Activated naive CD4-positive, alpha-beta T cell treated with anti-CD3 and anti-CD28 coated beads, Interleukin-2, amount 50 U/mL, for 24 hours (primary cell): ENCODE data around the gene STRA6.

Experiments
- H3K27ac Mint-ChIP-seq: one replicate; pipeline ENCODE4 v1.8.0; 2021; ENCODE audit warnings: mild to moderate bottlenecking, mixed read lengths
- H3K27me3 Mint-ChIP-seq: one replicate; pipeline ENCODE4 v1.8.0; 2021; ENCODE audit warnings: mixed read lengths
- H3K36me3 Mint-ChIP-seq: one replicate; pipeline ENCODE4 v1.8.0; 2021; ENCODE audit warnings: mixed read lengths
- H3K4me1 Mint-ChIP-seq: one replicate; pipeline ENCODE4 v1.8.0; 2021; ENCODE audit warnings: mixed read lengths
- H3K4me3 Mint-ChIP-seq: one replicate; pipeline ENCODE4 v1.8.0; 2021; ENCODE audit warnings: mild to moderate bottlenecking, mixed read lengths
- H3K9me3 Mint-ChIP-seq: one replicate; pipeline ENCODE4 v1.8.0; 2021; ENCODE audit warnings: mixed read lengths

Gene STRA6

DNA sequence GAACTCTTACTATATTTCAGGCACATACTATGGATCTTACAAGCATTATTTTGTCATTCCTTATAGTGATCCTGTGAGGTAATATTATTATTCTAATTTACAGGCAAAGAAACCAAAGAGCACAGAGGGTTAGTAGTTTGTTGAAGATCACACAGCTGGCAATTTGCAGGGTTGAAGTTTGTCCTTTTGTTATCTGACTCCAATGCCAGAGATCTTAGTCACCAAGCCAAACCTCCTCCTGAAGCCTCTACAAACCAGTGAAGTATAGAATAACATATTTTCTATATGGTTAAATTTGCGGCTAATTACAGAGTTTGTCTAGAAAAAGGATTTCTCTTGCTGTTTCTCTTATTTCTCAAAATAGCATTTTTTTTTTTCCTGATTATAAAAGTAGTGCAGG is 61.0 kb downstream of the STRA6 start:
- peaks cover 38% of the 10 kb centered on the region for H3K27me3 Mint-ChIP-seq
- peaks cover 8% of the 10 kb centered on the region for H3K4me1 Mint-ChIP-seq
- no peaks in the 10 kb centered on the region for H3K36me3 Mint-ChIP-seq
- H3K27ac Mint-ChIP-seq, result no peak overlapping the region
- H3K4me3 Mint-ChIP-seq, result no peak overlapping the region
- H3K9me3 Mint-ChIP-seq, result no peaks in the 10 kb centered on the region

DNA sequence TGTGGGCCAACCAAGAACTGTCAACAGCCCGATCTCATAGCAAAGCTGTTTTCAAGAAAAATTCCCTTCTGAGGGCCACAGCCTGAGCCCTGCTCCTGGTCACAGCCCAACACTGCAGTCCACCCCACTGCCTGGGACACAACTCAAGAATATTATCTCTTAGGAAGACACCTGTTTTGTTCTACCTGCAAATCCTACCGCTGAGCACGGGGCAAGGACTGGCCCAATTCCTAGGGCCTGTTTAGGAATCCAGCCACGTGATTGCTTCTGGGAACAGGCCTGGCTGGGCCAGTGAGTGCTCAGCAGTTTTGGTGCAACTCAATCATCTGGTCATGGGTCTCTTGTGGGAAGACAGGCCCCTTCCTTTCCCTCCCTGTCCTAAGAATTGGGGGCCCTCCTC is 63.9 kb downstream of the STRA6 start:
- Mint-ChIP-seq H3K4me3 (no peak overlapping the region), H3K27me3 (peaks cover 43% of the 10 kb centered on the region), H3K9me3 (no peaks in the 10 kb centered on the region), H3K27ac (no peak overlapping the region), H3K36me3 (no peaks in the 10 kb centered on the region), H3K4me1 (peaks cover 22% of the 10 kb centered on the region)

- H3K4me3 Mint-ChIP-seq, result peak overlapping the region; percentile 73
- H3K27me3 Mint-ChIP-seq, result peaks cover 47% of the 10 kb centered on the region
- no peaks in the 10 kb centered on the region for H3K36me3 Mint-ChIP-seq
- peaks cover 22% of the 10 kb centered on the region for H3K4me1 Mint-ChIP-seq
- H3K9me3 Mint-ChIP-seq, result no peaks in the 10 kb centered on the region
- no peak overlapping the region for H3K27ac Mint-ChIP-seq
Observed at GRCh38 chr15:74137537-74137894, 65.1 kb downstream of the STRA6 start.

DNA sequence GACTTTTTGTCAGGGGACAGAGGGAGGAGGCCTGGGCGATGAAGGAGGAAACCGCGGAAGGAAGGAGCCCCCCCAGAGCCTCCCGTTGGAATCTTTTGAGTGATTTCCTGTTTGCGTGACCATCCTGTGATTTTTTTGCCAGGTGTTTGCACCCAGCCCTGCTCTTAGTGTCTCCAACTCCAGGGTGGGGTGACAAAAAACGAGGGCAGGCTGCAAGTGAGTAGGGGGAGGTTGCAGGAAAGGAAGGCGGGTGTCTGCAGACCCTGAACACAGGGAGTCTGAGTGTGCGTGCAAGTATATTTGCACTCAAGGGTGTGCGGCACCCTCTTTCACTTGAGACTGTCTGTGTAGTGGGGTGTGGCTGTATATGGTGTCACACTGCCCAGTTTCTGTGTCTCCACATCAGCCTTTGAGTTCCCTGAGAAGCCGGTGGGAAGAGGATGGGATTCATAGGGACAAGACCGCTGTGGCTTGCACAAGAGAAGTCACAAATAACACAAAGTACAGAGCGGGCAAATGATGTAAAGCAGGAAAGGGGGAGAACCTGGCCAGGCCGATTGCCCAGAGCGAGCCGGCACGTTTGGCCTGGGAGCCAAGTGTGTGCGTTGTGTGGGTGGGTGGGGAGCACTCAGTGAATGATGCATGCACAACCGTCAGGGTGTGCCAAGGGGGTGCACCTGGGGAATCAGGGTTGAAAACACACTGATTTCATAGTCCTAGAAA is 65.6 kb downstream of the STRA6 start:
- Mint-ChIP-seq H3K4me3 (peak overlapping the region; percentile 73), H3K27me3 (peaks cover 50% of the 10 kb centered on the region), H3K4me1 (peaks cover 27% of the 10 kb centered on the region), H3K27ac (no peak overlapping the region), H3K36me3 (no peaks in the 10 kb centered on the region), H3K9me3 (no peaks in the 10 kb centered on the region)

DNA sequence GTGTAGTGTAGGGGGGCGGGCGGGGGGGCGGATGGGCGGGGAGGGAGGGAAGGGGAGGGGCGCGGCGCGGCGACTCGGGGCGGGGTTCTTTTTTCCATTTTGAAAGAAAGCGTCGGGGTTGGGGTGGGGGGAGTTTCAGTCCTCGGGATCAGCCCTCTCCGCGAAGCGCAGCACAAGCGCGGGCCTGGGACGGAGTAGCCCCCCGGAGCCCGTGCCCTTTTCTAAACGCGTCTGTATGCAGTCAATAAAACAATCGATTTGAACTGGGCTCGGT is 66.1 kb downstream of the STRA6 start:
- Mint-ChIP-seq H3K36me3 (no peaks in the 10 kb centered on the region), H3K4me1 (peaks cover 27% of the 10 kb centered on the region), H3K4me3 (peak overlapping the region; percentile 73), H3K27ac (no peak overlapping the region), H3K27me3 (peaks cover 55% of the 10 kb centered on the region), H3K9me3 (no peaks in the 10 kb centered on the region)

- Mint-ChIP-seq H3K9me3 (no peaks in the 10 kb centered on the region), H3K27me3 (peaks cover 59% of the 10 kb centered on the region), H3K4me3 (peak overlapping the region; percentile 51), H3K4me1 (peaks cover 27% of the 10 kb centered on the region), H3K27ac (peak overlapping the region; percentile 23), H3K36me3 (no peaks in the 10 kb centered on the region)
Observed at GRCh38 chr15:74135041-74135565, 67.5 kb downstream of the STRA6 start.

- peaks cover 32% of the 10 kb centered on the region for H3K4me1 Mint-ChIP-seq
- no peak overlapping the region for H3K4me3 Mint-ChIP-seq
- no peaks in the 10 kb centered on the region for H3K36me3 Mint-ChIP-seq
- peaks cover 61% of the 10 kb centered on the region for H3K27me3 Mint-ChIP-seq
- no peaks in the 10 kb centered on the region for H3K9me3 Mint-ChIP-seq
- H3K27ac Mint-ChIP-seq, result no peak overlapping the region
Observed at GRCh38 chr15:74134387-74135027, 68.1 kb downstream of the STRA6 start.

DNA sequence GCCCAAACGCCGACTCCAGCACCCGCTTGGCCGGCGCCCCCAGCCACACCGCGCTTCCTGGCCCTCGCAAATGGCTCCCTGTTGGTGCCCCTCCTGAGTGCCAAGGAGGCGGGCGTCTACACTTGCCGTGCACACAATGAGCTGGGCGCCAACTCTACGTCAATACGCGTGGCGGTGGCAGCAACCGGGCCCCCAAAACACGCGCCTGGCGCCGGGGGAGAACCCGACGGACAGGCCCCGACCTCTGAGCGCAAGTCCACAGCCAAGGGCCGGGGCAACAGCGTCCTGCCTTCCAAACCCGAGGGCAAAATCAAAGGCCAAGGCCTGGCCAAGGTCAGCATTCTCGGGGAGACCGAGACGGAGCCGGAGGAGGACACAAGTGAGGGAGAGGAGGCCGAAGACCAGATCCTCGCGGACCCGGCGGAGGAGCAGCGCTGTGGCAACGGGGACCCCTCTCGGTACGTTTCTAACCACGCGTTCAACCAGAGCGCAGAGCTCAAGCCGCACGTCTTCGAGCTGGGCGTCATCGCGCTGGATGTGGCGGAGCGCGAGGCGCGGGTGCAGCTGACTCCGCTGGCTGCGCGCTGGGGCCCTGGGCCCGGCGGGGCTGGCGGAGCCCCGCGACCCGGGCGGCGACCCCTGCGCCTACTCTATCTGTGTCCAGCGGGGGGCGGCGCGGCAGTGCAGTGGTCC is 68.7 kb downstream of the STRA6 start:
- H3K4me1 Mint-ChIP-seq, result peaks cover 38% of the 10 kb centered on the region
- H3K36me3 Mint-ChIP-seq, result no peaks in the 10 kb centered on the region
- peaks cover 61% of the 10 kb centered on the region for H3K27me3 Mint-ChIP-seq
- no peak overlapping the region for H3K4me3 Mint-ChIP-seq
- no peaks in the 10 kb centered on the region for H3K9me3 Mint-ChIP-seq
- H3K27ac Mint-ChIP-seq, result no peak overlapping the region

- no peak overlapping the region for H3K4me3 Mint-ChIP-seq
- H3K9me3 Mint-ChIP-seq, result no peaks in the 10 kb centered on the region
- no peaks in the 10 kb centered on the region for H3K36me3 Mint-ChIP-seq
- H3K27ac Mint-ChIP-seq, result no peak overlapping the region
- peaks cover 45% of the 10 kb centered on the region for H3K4me1 Mint-ChIP-seq
- H3K27me3 Mint-ChIP-seq, result peaks cover 58% of the 10 kb centered on the region
Observed at GRCh38 chr15:74132681-74133651, 69.6 kb downstream of the STRA6 start.

- H3K27me3 Mint-ChIP-seq, result peaks cover 53% of the 10 kb centered on the region
Observed at GRCh38 chr15:74131628-74132413, 70.8 kb downstream of the STRA6 start.

GRCh38 chr15:74130849-74131627 is 71.5 kb downstream of the STRA6 start:
- H3K36me3 Mint-ChIP-seq, result no peaks in the 10 kb centered on the region
- peaks cover 35% of the 10 kb centered on the region for H3K4me1 Mint-ChIP-seq
- H3K27me3 Mint-ChIP-seq, result peaks cover 52% of the 10 kb centered on the region
- H3K9me3 Mint-ChIP-seq, result no peaks in the 10 kb centered on the region
- no peak overlapping the region for H3K4me3 Mint-ChIP-seq
- H3K27ac Mint-ChIP-seq, result no peak overlapping the region

More at GRCh38 chr15:74131628-74132413, 70.8 kb downstream of the STRA6 start:
- Mint-ChIP-seq H3K36me3 (no peaks in the 10 kb centered on the region), H3K4me3 (no peak overlapping the region), H3K9me3 (no peaks in the 10 kb centered on the region), H3K27ac (peak overlapping the region; percentile 79), H3K4me1 (peaks cover 39% of the 10 kb centered on the region)

DNA sequence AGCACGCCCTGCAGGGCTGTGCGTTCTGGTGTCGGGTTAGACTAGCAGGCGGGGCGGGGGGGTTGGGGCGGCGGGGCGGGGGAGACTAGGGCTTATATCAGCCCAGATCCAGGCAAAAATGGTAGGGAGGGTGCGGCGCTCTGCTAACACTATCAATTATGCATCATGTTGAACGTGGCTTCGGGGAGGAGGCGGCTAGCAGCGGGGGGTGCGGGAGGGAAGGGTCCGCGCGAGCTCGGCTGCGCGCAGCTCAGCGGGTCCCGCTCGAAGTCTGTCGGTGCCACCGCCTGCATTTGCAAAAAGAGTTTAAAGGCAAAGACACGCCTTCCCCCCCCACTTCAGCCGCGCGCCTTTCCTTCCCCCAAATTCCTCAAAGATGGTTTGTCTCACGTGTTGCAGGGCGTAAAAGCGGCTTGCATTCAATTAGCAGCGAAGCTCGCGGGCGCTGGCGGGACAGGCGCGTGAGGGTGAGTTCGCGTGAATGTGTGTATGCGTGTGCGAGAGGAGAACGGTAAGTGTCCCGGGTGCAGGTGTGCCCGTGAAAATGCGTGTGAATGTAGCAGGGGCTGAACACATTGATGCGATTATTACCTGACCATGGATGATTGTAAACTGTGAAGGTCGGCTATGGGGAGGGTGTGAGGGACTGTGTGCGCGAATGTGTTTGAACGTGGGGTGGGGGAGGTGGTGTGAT is 72.3 kb downstream of the STRA6 start, which contains the start of gene ISLR2:
Gene ISLR2 (plus strand): TSS at position 432 of the 694 bp plus-strand sequence. CDS start 2,169 bp downstream, outside the sequence.
- Mint-ChIP-seq H3K9me3 (no peaks in the 10 kb centered on the region), H3K4me3 (no peak within 1 kb of the TSS), H3K27ac (no peak within 1 kb of the TSS), H3K4me1 (peaks cover 29% of the 10 kb centered on the region), H3K27me3 (peaks cover 49% of the 10 kb centered on the region), H3K36me3 (no peaks in the 10 kb centered on the region)

DNA sequence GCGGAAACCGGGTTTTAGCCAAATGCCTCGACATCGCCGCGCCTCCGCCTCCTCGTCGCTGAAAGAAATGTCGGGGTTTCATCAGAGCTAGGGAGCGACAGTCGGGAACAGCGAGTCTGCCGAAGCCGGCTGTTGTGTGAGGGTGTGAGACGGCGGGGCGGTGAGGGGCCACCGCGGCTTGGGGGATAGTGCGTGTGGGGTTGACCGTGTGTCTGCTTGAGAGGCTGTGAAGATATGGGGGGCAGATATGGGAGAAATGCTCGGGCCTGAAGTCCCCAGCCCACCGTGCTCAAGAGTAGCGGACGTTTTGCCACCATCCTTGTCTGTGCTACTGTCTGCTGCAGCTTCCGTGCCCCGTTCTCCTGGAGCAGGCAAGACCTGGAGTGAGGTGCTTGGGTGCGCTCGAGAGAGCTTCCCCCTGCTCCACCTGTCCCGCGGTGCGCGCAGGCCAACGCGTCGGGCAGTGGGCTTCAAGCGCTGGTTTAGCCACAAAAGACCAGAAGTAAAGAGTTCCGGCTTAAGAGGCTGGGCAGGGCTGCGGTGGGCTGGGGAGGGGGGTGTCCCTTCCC is 72.9 kb downstream of the STRA6 start:
- Mint-ChIP-seq H3K36me3 (no peaks in the 10 kb centered on the region), H3K27ac (no peak overlapping the region), H3K9me3 (no peaks in the 10 kb centered on the region), H3K27me3 (peaks cover 45% of the 10 kb centered on the region), H3K4me1 (peaks cover 23% of the 10 kb centered on the region), H3K4me3 (no peak overlapping the region)
